ENCODE measurements around the gene FAM120B.

The FAM120B gene

GRCh38 chr6:170265655-170266054, 40.9 kb upstream of the FAM120B start:
- H3F3A ChIP-seq (ENCODE audit: control insufficient read depth, insufficient read depth), result no peaks in the 10 kb centered on the region
- H3K79me2 ChIP-seq (ENCODE audit: control insufficient read depth, low read length), result no peaks in the 10 kb centered on the region
- H3K36me3 ChIP-seq (ENCODE audit: control insufficient read depth, low read length), result no peaks in the 10 kb centered on the region
- no peaks in the 10 kb centered on the region for H4K20me1 ChIP-seq (ENCODE audit: control insufficient read depth, insufficient read depth, low read depth, low read length)
- no peak overlapping the region for H3K4me2 ChIP-seq (ENCODE audit: low read length)
- no peak overlapping the region for H3K4me3 ChIP-seq (ENCODE audit: low read length)
- no peak overlapping the region for H3K27ac ChIP-seq (ENCODE audit: low read depth, low read length)
- no peaks in the 10 kb centered on the region for H3K4me1 ChIP-seq (ENCODE audit: control insufficient read depth, low read length)
- H3K27me3 ChIP-seq (ENCODE audit: control insufficient read depth, low read length), result no peaks in the 10 kb centered on the region
- TF ChIP-seq CTCF (IDR thresholded peaks at IDR 0.05; ENCODE audit: low read depth, low read length, poor library complexity, severe bottlenecking) (no peak), EZH2phosphoT487 (IDR thresholded peaks at IDR 0.05; ENCODE audit: borderline replicate concordance, low read length) (no peak)
- no peaks in the 10 kb centered on the region for H3K9me3 ChIP-seq (ENCODE audit: control insufficient read depth, insufficient read depth, low read length)
- H3K9me2 ChIP-seq (replicated peaks; ENCODE audit: control insufficient read depth, low read length), result no peaks in the 10 kb centered on the region

GRCh38 chr6:170266061-170266825, 40.3 kb upstream of the FAM120B start:
- Histone ChIP-seq H3K4me2 (ENCODE audit: low read length) (no peak overlapping the region), H3F3A (ENCODE audit: control insufficient read depth, insufficient read depth) (no peaks in the 10 kb centered on the region), H3K4me3 (ENCODE audit: low read length) (no peak overlapping the region), H4K20me1 (ENCODE audit: control insufficient read depth, insufficient read depth, low read depth, low read length) (no peaks in the 10 kb centered on the region), H3K9me3 (ENCODE audit: control insufficient read depth, insufficient read depth, low read length) (no peaks in the 10 kb centered on the region), H3K9me2 (replicated peaks; ENCODE audit: control insufficient read depth, low read length) (no peaks in the 10 kb centered on the region), H3K79me2 (ENCODE audit: control insufficient read depth, low read length) (no peaks in the 10 kb centered on the region), H3K27me3 (ENCODE audit: control insufficient read depth, low read length) (no peaks in the 10 kb centered on the region), H3K36me3 (ENCODE audit: control insufficient read depth, low read length) (no peaks in the 10 kb centered on the region), H3K4me1 (ENCODE audit: control insufficient read depth, low read length) (no peaks in the 10 kb centered on the region), H3K27ac (ENCODE audit: low read depth, low read length) (no peak overlapping the region)
- TF ChIP-seq CTCF (IDR thresholded peaks at IDR 0.05; ENCODE audit: low read depth, low read length, poor library complexity, severe bottlenecking) (no peak), EZH2phosphoT487 (IDR thresholded peaks at IDR 0.05; ENCODE audit: borderline replicate concordance, low read length) (no peak)

GRCh38 chr6:170267688-170268087, 38.9 kb upstream of the FAM120B start:
- Histone ChIP-seq H4K20me1 (ENCODE audit: control insufficient read depth, insufficient read depth, low read depth, low read length) (no peaks in the 10 kb centered on the region), H3K9me3 (ENCODE audit: control insufficient read depth, insufficient read depth, low read length) (no peaks in the 10 kb centered on the region), H3K9me2 (replicated peaks; ENCODE audit: control insufficient read depth, low read length) (no peaks in the 10 kb centered on the region), H3K4me1 (ENCODE audit: control insufficient read depth, low read length) (no peaks in the 10 kb centered on the region), H3K27ac (ENCODE audit: low read depth, low read length) (no peak overlapping the region), H3K4me2 (ENCODE audit: low read length) (no peak overlapping the region), H3K4me3 (ENCODE audit: low read length) (no peak overlapping the region), H3K36me3 (ENCODE audit: control insufficient read depth, low read length) (no peaks in the 10 kb centered on the region), H3F3A (ENCODE audit: control insufficient read depth, insufficient read depth) (no peaks in the 10 kb centered on the region), H3K27me3 (ENCODE audit: control insufficient read depth, low read length) (no peaks in the 10 kb centered on the region), H3K79me2 (ENCODE audit: control insufficient read depth, low read length) (no peaks in the 10 kb centered on the region)
- TF ChIP-seq CTCF (IDR thresholded peaks at IDR 0.05; ENCODE audit: low read depth, low read length, poor library complexity, severe bottlenecking), result no peak
- TF ChIP-seq EZH2phosphoT487 (IDR thresholded peaks at IDR 0.05; ENCODE audit: borderline replicate concordance, low read length), result no peak
